HG02763 (cell line): Measurements from ENCODE around the gene MCC.
"Not testable (repeated sequence)": the region's sequence is repeated elsewhere in the genome, so short reads cannot be mapped to it uniquely, and the experiment has no call there.

Experiments used
- ATAC-seq: cut with Tn5 transposase; IDR thresholded peaks from one replicate; pipeline ENCODE4 v1.9.1; 2021; ENCODE audit warnings: mild to moderate bottlenecking, moderate library complexity; ENCODE audit not compliant: unreplicated experiment

Gene MCC

GRCh38 chr5:113491022-113491421 is 2.8 kb upstream of the MCC start:
- ATAC-seq: no peak

- no peak for ATAC-seq
Measured at GRCh38 chr5:113490317-113490716, 2.1 kb upstream of the MCC start.

GRCh38 chr5:113489299-113489698 is 1.0 kb upstream of the MCC start:
- peak; percentile 58 for ATAC-seq

GRCh38 chr5:113488645-113489184 is 462 bp upstream of the MCC start:
- ATAC-seq: no peak

GRCh38 chr5:113487416-113487780 is 855 bp downstream of the MCC start:
- ATAC-seq: no peak

GRCh38 chr5:113480243-113480642 is 8.0 kb downstream of the MCC start:
- ATAC-seq: no peak

- ATAC-seq: no peak
Measured at GRCh38 chr5:113478691-113479090, 9.6 kb downstream of the MCC start.

- no peak for ATAC-seq
Measured at GRCh38 chr5:113474100-113474728, 14.0 kb downstream of the MCC start.

GRCh38 chr5:113463032-113463431 is 25.2 kb downstream of the MCC start:
- ATAC-seq: no peak

- ATAC-seq: not testable (repeated sequence)
Measured at GRCh38 chr5:113457106-113457505, 31.1 kb downstream of the MCC start.

GRCh38 chr5:113452941-113453340 is 35.3 kb downstream of the MCC start:
- no peak for ATAC-seq

GRCh38 chr5:113451797-113452196 is 36.5 kb downstream of the MCC start:
- no peak for ATAC-seq

- no peak for ATAC-seq
Measured at GRCh38 chr5:113450929-113451328, 37.3 kb downstream of the MCC start.

- ATAC-seq: no peak
Measured at GRCh38 chr5:113450462-113450861, 37.8 kb downstream of the MCC start.

- ATAC-seq: no peak
Measured at GRCh38 chr5:113448252-113448651, 40.0 kb downstream of the MCC start.

- no peak for ATAC-seq
Measured at GRCh38 chr5:113447498-113448050, 40.7 kb downstream of the MCC start.

GRCh38 chr5:113446358-113446927 is 41.8 kb downstream of the MCC start:
- ATAC-seq: no peak

GRCh38 chr5:113437111-113437510 is 51.1 kb downstream of the MCC start:
- ATAC-seq: no peak

GRCh38 chr5:113435575-113435974 is 52.7 kb downstream of the MCC start:
- no peak for ATAC-seq

GRCh38 chr5:113434889-113435288 is 53.4 kb downstream of the MCC start, which contains the start of gene TSSK1B:
TSS of gene TSSK1B (minus strand) at chr5:113434989. CDS start at chr5:113434839, 150 bp downstream.
- ATAC-seq: no peak

- no peak for ATAC-seq
Measured at GRCh38 chr5:113433862-113434612, 54.2 kb downstream of the MCC start.

GRCh38 chr5:113433071-113433470 is 55.2 kb downstream of the MCC start:
- ATAC-seq: no peak
